Smooth muscle cell of the brain vasculature (primary cell): ENCODE data around the gene PMM1.
A peak's percentile ranks its signal among the peaks of the same experiment; 100 is the strongest.
"Not testable (repeated sequence)": the region's sequence is repeated elsewhere in the genome, so short reads cannot be mapped to it uniquely, and the experiment has no call there.

ENCODE experiments used
- DNase-seq: peaks from one replicate; pipeline ENCODE4 v3.0.0-alpha.2; 2012; ENCODE audit warnings: low read depth, low spot score

The PMM1 gene

GRCh38 chr22:41596776-41597634, 7.4 kb upstream of the PMM1 start:
- peak; percentile 24 for DNase-seq

GRCh38 chr22:41595703-41596102, 6.1 kb upstream of the PMM1 start:
- DNase-seq: no peak

DNA sequence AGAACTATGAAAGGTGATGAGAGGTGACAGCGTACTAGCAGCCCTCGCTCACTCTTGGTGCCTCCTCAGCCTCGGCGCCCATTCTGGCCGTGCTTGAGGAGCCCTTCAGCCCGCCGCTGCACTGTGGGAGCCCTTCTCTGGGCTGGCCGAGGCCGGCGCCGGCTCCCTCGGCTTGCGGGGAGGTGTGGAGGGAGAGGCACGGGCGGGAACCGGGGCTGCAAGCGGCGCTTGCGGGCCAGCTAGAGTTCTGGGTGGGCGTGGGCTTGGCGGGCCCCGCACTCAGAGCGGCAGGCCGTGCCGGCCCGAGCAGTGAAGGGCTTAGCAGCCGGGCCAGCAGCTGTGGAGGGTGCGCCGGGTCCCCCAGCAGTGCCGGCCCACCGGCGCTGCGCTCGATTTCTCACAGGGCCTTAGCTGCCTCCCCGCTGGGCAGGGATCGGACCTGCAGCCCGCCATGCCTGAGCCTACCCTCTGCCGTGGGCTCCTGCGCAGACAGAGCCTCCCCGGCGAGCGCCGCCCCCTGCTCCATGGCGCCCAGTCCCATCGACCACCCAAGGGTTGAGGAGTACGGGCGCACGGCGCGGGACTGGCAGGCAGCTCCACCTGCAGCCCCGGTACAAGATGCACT, 3.8 kb upstream of the PMM1 start:
- not testable (repeated sequence) for DNase-seq

DNA sequence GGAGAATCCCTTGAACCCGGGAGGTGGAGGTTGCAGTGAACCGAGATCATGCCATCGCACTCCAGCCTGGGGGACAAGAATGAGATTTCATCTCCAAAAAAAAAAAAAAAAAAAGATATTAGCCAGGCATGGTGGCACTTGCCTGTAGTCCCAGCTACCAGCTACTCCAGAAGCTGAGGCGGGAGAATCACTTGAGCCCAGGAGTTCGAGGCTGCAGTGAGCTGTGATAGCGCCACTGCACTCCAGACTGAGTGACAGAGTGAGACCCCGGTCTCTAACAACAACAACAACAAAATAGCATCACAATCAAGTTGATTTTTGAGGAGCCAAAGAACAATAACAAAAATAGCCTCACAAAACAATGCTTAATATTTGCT, 2.3 kb downstream of the PMM1 start:
- DNase-seq: no peak

GRCh38 chr22:41585898-41586297, 3.7 kb downstream of the PMM1 start:
- no peak for DNase-seq

- DNase-seq: no peak
Observed at GRCh38 chr22:41584881-41585280, 4.8 kb downstream of the PMM1 start.

DNA sequence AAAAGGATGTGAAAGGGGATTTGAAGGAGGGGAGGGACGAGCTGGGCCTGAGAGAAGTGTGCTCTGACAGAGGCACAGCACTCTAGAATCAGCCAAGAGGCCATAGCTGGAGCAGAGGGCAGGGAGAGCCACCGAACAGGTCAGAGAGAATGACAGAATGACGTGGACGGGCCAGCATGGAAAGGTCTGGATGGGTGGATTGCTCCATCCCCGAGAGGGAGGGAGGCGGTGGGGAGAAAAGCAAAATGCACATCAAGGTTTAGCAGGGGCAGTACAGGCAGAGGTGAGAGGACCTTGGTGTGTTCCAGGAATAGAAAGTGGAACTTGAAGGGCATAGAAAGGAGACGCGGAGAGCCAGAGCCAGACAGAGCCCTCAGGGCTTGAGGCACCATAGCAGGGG, 6.9 kb downstream of the PMM1 start:
- no peak for DNase-seq

GRCh38 chr22:41579997-41580355, 9.7 kb downstream of the PMM1 start:
- no peak for DNase-seq

DNA sequence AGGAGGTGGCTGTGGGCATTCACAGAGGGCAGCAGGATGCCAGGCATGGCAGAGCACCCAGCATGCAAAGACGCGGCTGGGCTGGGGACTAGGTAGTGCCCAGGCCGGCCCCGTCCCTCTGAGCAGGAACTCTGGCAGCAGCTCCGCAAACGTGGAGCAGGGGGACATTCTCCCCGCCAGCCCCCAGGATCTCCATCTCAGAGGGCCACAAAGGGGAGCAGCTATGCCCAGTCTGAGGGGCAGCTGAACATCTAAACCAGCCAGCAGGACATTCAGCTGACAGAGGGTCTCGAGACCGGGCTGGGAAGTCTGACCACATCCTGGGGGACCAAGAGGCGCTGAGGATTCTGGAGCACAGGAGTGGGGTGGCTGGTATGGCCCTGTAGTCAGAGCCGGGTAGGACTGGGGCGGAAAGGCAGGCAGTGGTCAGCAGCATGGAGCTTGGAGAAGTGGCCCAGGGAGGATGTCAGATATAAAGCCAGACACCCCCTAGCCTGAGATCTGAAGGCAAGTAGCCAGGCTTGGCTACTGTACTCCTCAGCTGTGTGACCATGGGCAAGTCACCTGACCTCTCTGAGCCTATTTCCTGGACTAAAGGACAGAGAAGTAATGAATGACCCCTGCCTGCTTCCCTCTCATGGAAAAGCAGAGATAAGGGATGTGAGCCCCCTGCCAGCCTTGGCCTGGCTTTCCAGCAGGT, 10.2 kb downstream of the PMM1 start:
- DNase-seq: no peak

GRCh38 chr22:41578818-41579217, 10.8 kb downstream of the PMM1 start:
- DNase-seq: no peak

DNA sequence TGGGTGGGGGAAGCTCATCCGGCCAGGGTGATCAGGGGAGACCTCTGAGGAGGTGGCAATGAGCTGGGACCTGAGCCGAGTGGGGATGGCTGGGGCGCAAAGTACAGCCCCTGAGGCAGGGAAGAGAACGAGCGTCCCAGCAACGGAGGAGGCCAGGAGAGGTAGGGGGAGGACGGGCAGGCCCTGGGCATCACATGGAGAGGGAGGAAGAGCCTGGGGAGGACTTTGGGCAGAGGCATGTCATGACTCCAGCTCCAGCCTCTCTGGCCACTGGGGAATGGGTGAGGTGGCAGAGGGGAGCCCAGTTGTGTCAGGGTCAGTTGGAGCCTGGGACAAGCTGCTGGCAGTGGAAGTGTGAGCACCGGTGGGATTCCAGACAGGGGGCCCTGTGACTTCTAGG, 11.5 kb downstream of the PMM1 start:
- DNase-seq: no peak

- DNase-seq: no peak
Observed at GRCh38 chr22:41576877-41577276, 12.8 kb downstream of the PMM1 start.

DNA sequence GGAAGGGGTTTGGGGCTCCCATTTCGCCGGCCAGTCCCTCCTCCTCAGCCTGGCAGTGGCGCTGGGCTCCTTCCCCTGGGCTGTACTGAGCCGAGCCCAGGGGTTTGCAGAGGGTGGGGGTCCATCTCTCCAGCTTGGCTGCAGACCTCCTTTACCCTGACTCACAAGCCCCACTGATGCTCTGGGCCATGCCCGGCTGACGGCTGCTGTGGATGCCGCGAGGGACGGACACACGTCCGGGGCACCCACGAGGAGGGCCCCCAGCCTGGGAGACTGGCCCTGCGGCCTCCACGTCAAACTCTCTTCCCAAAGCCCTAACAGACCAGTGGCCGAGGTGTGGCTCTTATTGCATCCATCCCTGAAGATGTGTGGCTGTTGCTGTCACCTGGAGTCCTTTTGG, 14.1 kb downstream of the PMM1 start:
- no peak for DNase-seq

DNA sequence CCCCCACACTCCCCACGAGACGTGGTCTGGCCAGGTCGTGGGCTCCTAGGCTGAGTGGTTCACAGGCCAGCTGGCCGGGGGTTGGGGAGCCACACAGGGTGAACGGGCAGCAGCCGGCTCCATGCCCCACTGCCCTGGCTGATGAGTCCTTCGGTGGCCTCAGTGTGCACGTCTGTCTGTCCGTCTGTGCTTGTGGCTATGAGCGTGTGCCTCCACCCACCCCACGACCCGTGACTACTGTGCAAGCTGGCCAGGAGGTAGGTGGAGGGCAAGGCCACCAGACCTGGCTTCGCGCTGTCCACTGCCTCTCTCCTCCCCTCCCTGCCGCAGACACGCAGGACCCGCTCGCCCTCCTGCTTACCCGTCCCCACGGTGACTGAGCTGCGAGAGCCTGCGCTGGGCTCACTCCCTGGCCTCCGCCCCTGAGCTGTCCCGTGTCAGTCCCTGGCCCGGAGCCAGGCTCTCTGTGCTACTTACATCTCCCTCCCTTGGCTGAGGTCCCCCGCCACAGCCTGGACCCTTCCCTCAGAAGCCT, 14.7 kb downstream of the PMM1 start:
- DNase-seq: no peak

- DNase-seq: no peak
Observed at GRCh38 chr22:41573677-41574076, 16.0 kb downstream of the PMM1 start.

GRCh38 chr22:41572305-41572704, 17.3 kb downstream of the PMM1 start:
- DNase-seq: not testable (repeated sequence)

DNA sequence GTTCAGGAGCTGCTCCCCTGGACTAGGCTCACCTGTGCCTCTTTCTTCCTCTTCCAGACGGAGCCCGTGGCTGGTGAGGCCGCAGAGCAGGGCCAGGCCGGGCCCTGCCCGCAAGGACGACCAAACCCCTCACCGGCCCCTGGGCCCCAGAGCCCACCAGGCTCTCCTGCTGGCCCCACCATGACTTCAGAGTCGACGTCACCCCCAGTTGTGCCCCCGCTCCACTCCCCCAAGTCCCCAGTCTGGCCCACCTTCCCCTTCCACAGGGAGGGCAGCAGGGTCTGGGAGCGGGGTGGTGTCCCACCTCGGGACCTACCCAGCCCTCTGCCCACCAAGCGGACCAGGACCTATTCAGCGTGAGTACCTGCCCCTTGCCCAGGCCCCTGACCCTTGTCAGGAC, 17.9 kb downstream of the PMM1 start:
- no peak for DNase-seq

- no peak for DNase-seq
Observed at GRCh38 chr22:41570221-41570620, 19.4 kb downstream of the PMM1 start.

GRCh38 chr22:41568811-41569210, 20.8 kb downstream of the PMM1 start:
- DNase-seq: no peak

- no peak for DNase-seq
Observed at GRCh38 chr22:41567512-41567768, 22.2 kb downstream of the PMM1 start.

- DNase-seq: no peak
Observed at GRCh38 chr22:41565403-41566054, 24.1 kb downstream of the PMM1 start.

GRCh38 chr22:41564563-41564962, 25.1 kb downstream of the PMM1 start:
- DNase-seq: no peak
